Bronchial epithelial cell (primary cell): ENCODE results near the gene DUSP22. TPM values are rescaled to one million over a fixed set of nuclear protein-coding genes. Genes with fewer than 3 reads are reported as not detected.

Experiments used
- DNase-seq: peaks from one replicate; pipeline ENCODE4 v3.0.0-alpha.2; 2010; ENCODE audit warnings: low read depth
- FAIRE-seq: peaks from 2 replicates; lab custom pipeline; 2011; peaks lifted over from hg19 to GRCh38; lab: Jason Lieb, UNC
- H3K27me3 ChIP-seq: 2 replicates; pipeline ENCODE4 v1.5.1; 2011; ENCODE audit warnings: low read length; ENCODE audit not compliant: control insufficient read depth, insufficient read depth
- H3K36me3 ChIP-seq: 2 replicates; pipeline ENCODE4 v1.5.1; 2011; ENCODE audit warnings: low read length; ENCODE audit not compliant: control insufficient read depth, insufficient read depth
- H3K4me3 ChIP-seq: 2 replicates; pipeline ENCODE4 v1.5.1; 2011; ENCODE audit warnings: mild to moderate bottlenecking, low read depth, low read length, control low read depth
- CTCF ChIP-seq: IDR thresholded peaks from 2 replicates; pipeline ENCODE4 v1.5.1; 2011; ENCODE audit warnings: mild to moderate bottlenecking, moderate library complexity, low read length, control low read depth, inconsistent platforms; ENCODE audit not compliant: insufficient read depth, severe bottlenecking
- total RNA-seq: library from RNA; depleted of rRNA; stranded (reverse); fragments of >200 nt; gene quantifications from 2 replicates; pipeline ENCODE4 v1.2.1, GENCODE V29; 2014

DUSP22 gene
- total RNA-seq, 1 donor from 2014 or later, result 33.7 TPM

GRCh38 chr6:400815-401214, 108.5 kb downstream of the DUSP22 start:
- no peak for FAIRE-seq
- DNase-seq, result no peak
- Histone ChIP-seq H3K36me3 (no peaks in the 10 kb centered on the region), H3K27me3 (peaks cover 16% of the 10 kb centered on the region), H3K4me3 (no peak overlapping the region)
- no peak for TF ChIP-seq CTCF

Other genes with a start within 250 kb of the DUSP22 start
- not detected in 2 replicates for gene IRF4, start 99.3 kb downstream of the DUSP22 start, total RNA-seq